Activated CD8-positive, alpha-beta T cell treated with anti-CD3 and anti-CD28 coated beads for 36 hours (primary cell): ENCODE data around the gene BBS1. TPM values are rescaled to one million over a fixed set of nuclear protein-coding genes. Genes with fewer than 3 reads are reported as not detected.

Experiments
- ATAC-seq: fragments of 200-7000 bp; cut with Tn5 transposase; one replicate; pipeline ENCODE4 v1.10.0; 2021; ENCODE audit warnings: mild to moderate bottlenecking, moderate library complexity
- CTCF ChIA-PET: fragments of 350-600 bp; sonication (Branson Sonifier 250); formaldehyde crosslinking; loops from one replicate; lab custom pipeline; 2021; ENCODE audit warnings: antibody characterized with exemption; lab: Charles Lee
- POLR2A ChIA-PET: fragments of 350-600 bp; sonication (Branson Sonifier 250); formaldehyde crosslinking; loops from one replicate; lab custom pipeline; 2021; ENCODE audit warnings: antibody characterized with exemption; lab: Charles Lee
- DNase-seq: peaks from one replicate; pipeline ENCODE4 v3.0.0-alpha.2; 2020
- H3K27ac Mint-ChIP-seq: one replicate; pipeline ENCODE4 v1.8.0; 2021; ENCODE audit warnings: mild to moderate bottlenecking, mixed read lengths
- H3K27me3 Mint-ChIP-seq: one replicate; pipeline ENCODE4 v1.8.0; 2021; ENCODE audit warnings: mixed read lengths
- H3K36me3 Mint-ChIP-seq: one replicate; pipeline ENCODE4 v1.8.0; 2021; ENCODE audit warnings: low read depth, mixed read lengths
- H3K4me1 Mint-ChIP-seq: one replicate; pipeline ENCODE4 v1.8.0; 2021; ENCODE audit warnings: low read depth, mixed read lengths
- H3K4me3 Mint-ChIP-seq: one replicate; pipeline ENCODE4 v1.8.0; 2021; ENCODE audit warnings: mild to moderate bottlenecking, moderate library complexity, mixed read lengths
- H3K9me3 Mint-ChIP-seq: one replicate; pipeline ENCODE4 v1.8.0; 2021; ENCODE audit warnings: mixed read lengths
- intact Hi-C: fragments of 100-400 bp; cut with micrococcal nuclease; formaldehyde crosslinking; loops from one replicate; pipeline ENCODE4 v1.10.0; 2022
- total RNA-seq, 2 experiments: library from RNA; stranded (reverse); gene quantifications; one replicate each; pipeline ENCODE4 v1.2.3, GENCODE V29; 2021
- TF ChIP-seq, protein P1 (sequence below): fragments of 200-600 bp; IDR thresholded peaks from one replicate; pipeline ENCODE4 v1.8.0; 2022; ENCODE audit warnings: antibody characterized with exemption, mild to moderate bottlenecking

Gene BBS1
- total RNA-seq, 2 experiments from 2014 or later = 7.7 to 7.9 TPM

DNA sequence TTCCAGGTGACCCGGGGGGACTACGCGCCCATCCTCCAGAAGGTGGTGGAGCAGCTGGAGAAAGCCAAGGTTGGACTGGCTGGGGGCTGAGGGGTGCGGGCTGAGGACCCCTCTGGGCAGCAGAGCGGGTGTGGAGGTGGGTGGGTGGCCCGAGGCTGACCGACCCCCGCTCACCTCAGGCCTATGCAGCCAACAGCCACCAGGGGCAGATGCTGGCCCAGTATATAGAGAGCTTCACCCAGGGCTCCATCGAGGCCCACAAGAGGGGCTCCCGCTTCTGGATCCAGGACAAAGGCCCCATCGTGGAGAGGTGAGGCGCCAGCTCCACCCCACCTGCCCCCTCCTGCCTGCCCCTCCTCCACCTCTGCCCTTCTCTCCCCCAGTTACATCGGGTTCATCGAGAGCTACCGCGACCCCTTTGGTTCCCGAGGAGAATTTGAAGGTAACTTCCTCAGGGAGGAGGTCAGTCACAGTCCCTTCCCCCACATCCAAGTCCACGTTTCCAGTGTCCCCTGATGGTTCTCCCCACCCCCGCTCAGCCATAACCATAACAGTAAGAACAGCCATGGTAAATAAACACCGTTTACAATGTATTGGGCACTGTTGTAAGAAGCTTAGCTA, 19.0 kb upstream of the BBS1 start:
- ChIA-PET CTCF (interaction anchor here (0.6 to 1.8 kb wide), 5 partner anchors 12 to 401 kb away, joined by 3 to 5 read pairs (median 3); no protein-coding TSS in a partner anchor), POLR2A (interaction anchor here (0.8 to 2.5 kb wide), 3 partner anchors 11 to 50 kb away, joined by 3 to 11 read pairs (median 3); partner anchors contain the start of gene DPP3)
- intact Hi-C loops = no loop called here
- Mint-ChIP-seq H3K36me3 (peaks cover 23% of the 10 kb centered on the region), H3K4me1 (no peaks in the 10 kb centered on the region), H3K27me3 (no peaks in the 10 kb centered on the region), H3K27ac (no peak overlapping the region), H3K9me3 (no peaks in the 10 kb centered on the region), H3K4me3 (no peak overlapping the region)
- ATAC-seq (peak; percentile 55), DNase-seq (no peak)
- TF ChIP-seq, protein P1, sequence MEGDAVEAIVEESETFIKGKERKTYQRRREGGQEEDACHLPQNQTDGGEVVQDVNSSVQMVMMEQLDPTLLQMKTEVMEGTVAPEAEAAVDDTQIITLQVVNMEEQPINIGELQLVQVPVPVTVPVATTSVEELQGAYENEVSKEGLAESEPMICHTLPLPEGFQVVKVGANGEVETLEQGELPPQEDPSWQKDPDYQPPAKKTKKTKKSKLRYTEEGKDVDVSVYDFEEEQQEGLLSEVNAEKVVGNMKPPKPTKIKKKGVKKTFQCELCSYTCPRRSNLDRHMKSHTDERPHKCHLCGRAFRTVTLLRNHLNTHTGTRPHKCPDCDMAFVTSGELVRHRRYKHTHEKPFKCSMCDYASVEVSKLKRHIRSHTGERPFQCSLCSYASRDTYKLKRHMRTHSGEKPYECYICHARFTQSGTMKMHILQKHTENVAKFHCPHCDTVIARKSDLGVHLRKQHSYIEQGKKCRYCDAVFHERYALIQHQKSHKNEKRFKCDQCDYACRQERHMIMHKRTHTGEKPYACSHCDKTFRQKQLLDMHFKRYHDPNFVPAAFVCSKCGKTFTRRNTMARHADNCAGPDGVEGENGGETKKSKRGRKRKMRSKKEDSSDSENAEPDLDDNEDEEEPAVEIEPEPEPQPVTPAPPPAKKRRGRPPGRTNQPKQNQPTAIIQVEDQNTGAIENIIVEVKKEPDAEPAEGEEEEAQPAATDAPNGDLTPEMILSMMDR = peak; percentile 32

GRCh38 chr11:66492161-66492865, 18.1 kb upstream of the BBS1 start:
- ChIA-PET POLR2A (interaction anchor here (0.6 to 2.5 kb wide), 2 partner anchors 12 to 40 kb away, joined by 3 to 11 read pairs; partner anchors contain the start of gene DPP3), CTCF (interaction anchor here (1.0 to 1.8 kb wide), 3 partner anchors 13 to 186 kb away, joined by 3 to 5 read pairs (median 5); no protein-coding TSS in a partner anchor)
- H3K27ac Mint-ChIP-seq = no peak overlapping the region
- intact Hi-C loops = no loop called here
- TF ChIP-seq, protein P1 = no peak
- peaks cover 26% of the 10 kb centered on the region for H3K36me3 Mint-ChIP-seq
- ATAC-seq (no peak), DNase-seq (no peak)
- no peaks in the 10 kb centered on the region for H3K4me1 Mint-ChIP-seq
- H3K4me3 Mint-ChIP-seq = no peak overlapping the region
- no peaks in the 10 kb centered on the region for H3K27me3 Mint-ChIP-seq
- no peaks in the 10 kb centered on the region for H3K9me3 Mint-ChIP-seq

GRCh38 chr11:66493130-66493529, 17.3 kb upstream of the BBS1 start:
- no peak for ATAC-seq
- Mint-ChIP-seq H3K36me3 (peaks cover 26% of the 10 kb centered on the region), H3K27me3 (no peaks in the 10 kb centered on the region), H3K4me3 (no peak overlapping the region), H3K27ac (no peak overlapping the region), H3K9me3 (no peaks in the 10 kb centered on the region), H3K4me1 (no peaks in the 10 kb centered on the region)
- CTCF ChIA-PET = interaction anchor here (1.0 to 1.3 kb wide), 2 partner anchors 62 to 185 kb away, joined by 3 to 5 read pairs; no protein-coding TSS in a partner anchor
- TF ChIP-seq, protein P1 = no peak
- POLR2A ChIA-PET = interaction anchor here (0.6 to 2.5 kb wide), 2 partner anchors 13 to 39 kb away, joined by 3 to 11 read pairs; partner anchors contain the start of gene DPP3
- intact Hi-C loops = no loop called here
- DNase-seq = no peak

- Mint-ChIP-seq H3K4me3 (no peak overlapping the region), H3K27me3 (no peaks in the 10 kb centered on the region), H3K27ac (no peak overlapping the region), H3K36me3 (peaks cover 25% of the 10 kb centered on the region), H3K9me3 (no peaks in the 10 kb centered on the region), H3K4me1 (no peaks in the 10 kb centered on the region)
- ChIA-PET POLR2A (no interaction called here), CTCF (interaction anchor here (1.0 to 1.1 kb wide), 2 partner anchors 100 to 108 kb away, joined by 3 read pairs; no protein-coding TSS in a partner anchor)
- ATAC-seq = no peak
- TF ChIP-seq, protein P1 = no peak
- intact Hi-C loops = no loop called here
- no peak for DNase-seq
Measured at GRCh38 chr11:66494458-66494857, 16.0 kb upstream of the BBS1 start.
